NCI-H345 treated with DMSO at 0.1 percent for 48 hours (cell line): Measurements from ENCODE around the gene SRR.
"Not testable (repeated sequence)": the region's sequence is repeated elsewhere in the genome, so short reads cannot be mapped to it uniquely, and the experiment has no call there.

Experiments
- DNase-seq: peaks from one replicate; lab custom pipeline; 2025; ENCODE audit not compliant: unreplicated experiment; lab: John Stamatoyannopoulos, UW

SRR gene

GRCh38 chr17:2289878-2290478, 13.8 kb upstream of the SRR start:
- no peak for DNase-seq

GRCh38 chr17:2292100-2292499, 11.7 kb upstream of the SRR start:
- DNase-seq, result no peak

- no peak for DNase-seq
Observed at GRCh38 chr17:2295575-2295974, 8.2 kb upstream of the SRR start.

DNA sequence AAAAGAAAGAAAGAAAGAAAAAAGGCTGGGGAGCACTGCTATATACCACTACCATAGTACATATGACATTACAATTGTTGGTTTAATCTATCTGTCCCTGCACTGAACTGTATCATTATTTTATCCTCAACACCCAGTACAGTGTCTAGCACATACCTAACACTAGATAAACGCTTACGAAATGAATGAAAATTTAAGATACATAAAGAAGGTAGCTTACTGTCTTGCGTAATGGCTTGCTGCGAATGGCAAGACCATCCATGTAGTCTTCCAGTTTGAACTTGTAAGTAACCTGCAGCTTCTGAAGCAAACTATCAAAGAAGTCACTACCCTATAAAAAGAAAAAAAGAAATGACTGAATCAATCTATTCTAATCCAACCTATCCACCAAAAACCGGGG, 6.7 kb upstream of the SRR start:
- no peak for DNase-seq

- no peak for DNase-seq
Observed at GRCh38 chr17:2299136-2299535, 4.6 kb upstream of the SRR start.

DNA sequence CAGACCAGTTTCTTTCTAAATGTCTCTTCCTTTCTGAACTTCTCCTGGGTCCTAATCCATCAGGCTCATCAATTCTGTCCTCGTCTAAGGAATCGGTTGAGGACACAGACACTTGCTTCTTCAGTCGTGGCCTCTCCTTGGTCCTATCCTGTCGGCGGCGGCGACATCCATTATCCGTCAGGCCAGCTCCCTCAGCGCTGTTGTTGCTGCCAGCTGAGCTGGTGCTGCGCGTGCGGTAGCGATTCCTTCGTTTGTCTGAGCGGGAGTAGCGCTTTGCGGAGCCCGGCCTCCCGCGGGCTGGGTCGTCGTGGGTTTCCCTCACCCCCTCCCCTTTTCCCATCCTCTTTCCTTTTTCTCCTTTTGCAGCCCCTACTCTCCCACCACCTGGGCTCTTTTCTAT, 4.0 kb upstream of the SRR start:
- DNase-seq, result no peak

DNA sequence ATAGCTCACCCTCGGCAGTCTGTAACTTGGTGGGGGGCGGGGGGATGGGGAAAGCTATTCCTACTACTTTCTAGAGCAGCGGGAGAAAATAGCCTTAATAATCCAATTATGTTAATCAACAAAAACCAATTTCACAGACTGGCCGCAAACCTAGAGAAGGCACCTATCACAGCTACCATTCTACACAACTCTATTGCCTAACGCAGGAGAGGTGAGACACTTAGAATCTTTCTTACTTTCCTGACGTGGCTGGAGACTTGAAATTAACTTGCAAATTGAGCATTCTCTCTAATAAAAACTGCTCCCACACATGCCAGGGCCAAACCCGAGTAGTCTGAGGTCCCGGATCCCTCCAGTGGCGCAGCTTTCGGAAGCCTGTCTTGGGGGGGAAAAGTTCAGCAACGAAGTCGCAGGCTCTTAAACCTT, 959 bp upstream of the SRR start:
- DNase-seq, result no peak

DNA sequence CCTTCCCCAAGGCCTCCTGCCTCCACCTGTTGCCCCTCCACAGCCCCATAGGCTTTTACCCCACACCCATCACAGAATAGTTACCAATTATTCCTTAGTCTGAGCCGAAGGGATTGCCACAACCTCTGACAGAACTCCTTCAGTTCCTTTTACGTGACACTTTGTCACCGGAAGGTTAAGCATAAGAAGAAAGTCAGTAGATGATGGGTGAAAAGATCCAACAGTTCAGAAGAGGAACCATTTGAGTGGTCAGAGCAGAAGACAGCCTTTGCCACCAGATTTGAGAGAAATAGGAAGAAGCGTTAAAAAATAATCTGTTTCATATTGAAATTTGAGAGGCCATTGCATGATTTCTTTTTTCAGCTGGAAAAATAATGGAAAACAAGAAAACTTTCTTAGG, 1.2 kb downstream of the SRR start:
- DNase-seq, result no peak

GRCh38 chr17:2309338-2310154, 5.8 kb downstream of the SRR start:
- no peak for DNase-seq

GRCh38 chr17:2312736-2313135, 9.0 kb downstream of the SRR start:
- no peak for DNase-seq

GRCh38 chr17:2316916-2317205, 13.1 kb downstream of the SRR start:
- not testable (repeated sequence) for DNase-seq

DNA sequence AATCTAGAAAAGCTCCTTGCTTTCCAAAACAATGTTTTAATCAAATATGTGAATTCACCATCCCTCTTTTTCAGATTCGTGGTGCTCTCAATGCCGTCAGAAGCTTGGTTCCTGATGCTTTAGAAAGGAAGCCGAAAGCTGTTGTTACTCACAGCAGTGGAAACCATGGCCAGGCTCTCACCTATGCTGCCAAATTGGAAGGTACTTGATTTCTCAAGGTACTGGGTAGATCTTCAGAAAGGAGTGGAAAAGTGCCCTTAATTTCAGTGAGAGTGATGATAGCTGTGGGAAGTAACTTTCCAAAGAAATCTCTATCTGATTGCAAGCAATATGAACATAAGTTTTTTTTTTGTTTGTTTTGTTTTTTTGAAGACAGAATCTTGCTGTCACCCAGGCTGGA, 14.0 kb downstream of the SRR start:
- DNase-seq, result no peak

- no peak for DNase-seq
Observed at GRCh38 chr17:2319051-2319450, 15.3 kb downstream of the SRR start.

DNA sequence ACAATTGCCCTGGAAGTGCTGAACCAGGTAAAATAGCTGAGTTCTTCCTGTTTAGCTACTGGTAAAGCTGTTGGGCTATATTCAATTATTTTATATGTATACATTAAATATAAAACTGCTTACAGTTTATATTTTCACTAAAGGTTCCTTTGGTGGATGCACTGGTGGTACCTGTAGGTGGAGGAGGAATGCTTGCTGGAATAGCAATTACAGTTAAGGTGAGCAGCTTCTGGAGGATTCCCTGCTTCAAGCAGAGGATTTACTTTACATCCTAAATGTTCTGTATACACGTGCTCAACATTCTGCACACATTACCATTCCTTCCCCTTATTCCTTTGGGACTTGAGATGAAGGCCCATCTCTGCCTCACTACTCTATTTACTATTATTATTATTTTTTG, 17.6 kb downstream of the SRR start:
- no peak for DNase-seq

- DNase-seq, result no peak
Observed at GRCh38 chr17:2323629-2324314, 20.0 kb downstream of the SRR start.

GRCh38 chr17:2331303-2331702, 27.6 kb downstream of the SRR start:
- DNase-seq, result no peak

- no peak for DNase-seq
Observed at GRCh38 chr17:2335726-2336214, 32.0 kb downstream of the SRR start.

DNA sequence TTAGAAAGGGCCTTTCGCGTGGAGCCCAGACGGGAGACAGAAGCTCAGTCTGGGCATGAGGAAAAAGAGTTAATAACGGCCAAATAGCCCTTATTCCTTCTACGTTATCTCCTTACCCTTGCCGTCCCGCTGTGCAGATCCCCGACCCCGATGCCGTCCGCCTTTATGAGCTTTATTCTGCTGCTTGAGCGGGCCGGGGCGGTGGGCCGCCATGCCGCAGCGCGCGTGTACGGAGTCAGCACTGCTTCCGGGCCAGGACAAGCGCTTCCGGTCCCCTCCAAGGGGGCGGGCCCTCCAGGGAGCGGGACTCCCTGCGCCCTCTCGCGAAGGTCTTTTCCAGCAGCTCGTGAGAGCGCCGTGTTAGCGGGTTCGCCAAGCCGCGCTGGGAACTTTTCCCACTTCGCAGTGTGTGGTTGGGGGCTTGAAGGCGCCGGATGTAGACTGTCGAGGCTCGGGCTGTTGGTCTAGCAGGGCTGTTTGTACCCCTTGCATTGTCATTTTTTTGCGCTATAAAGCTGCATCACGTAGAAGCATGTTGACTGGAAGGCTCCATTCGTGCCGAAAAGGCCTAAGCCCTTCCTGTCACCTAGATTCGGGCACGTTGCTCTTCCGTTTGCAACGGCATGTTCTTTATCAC, 32.6 kb downstream of the SRR start, which contains the start of gene TSR1:
TSS of gene TSR1 (minus strand) at position 243 of the 637 bp plus-strand sequence. CDS start at position 213, 30 bp downstream.
- DNase-seq, result peak; percentile 47

GRCh38 chr17:2336852-2337543, 33.2 kb downstream of the SRR start, which contains the start of gene SGSM2:
SGSM2 (plus strand) TSS chr17:2337501; CDS start chr17:2337689, 188 bp downstream.
- DNase-seq, result peak; percentile 18

GRCh38 chr17:2337544-2338314, 34.0 kb downstream of the SRR start:
- no peak for DNase-seq
